Inflammatory macrophage treated with lipopolysaccharide for 1 hour (primary cell): ENCODE data around the gene PDE4D.
A peak's percentile ranks its signal among the peaks of the same experiment; 100 is the strongest.

Experiments used
- DNase-seq, 2 donors: peaks; one replicate each; pipeline ENCODE4 v3.0.0-alpha.2; 2020 to 2022

Gene PDE4D

DNA sequence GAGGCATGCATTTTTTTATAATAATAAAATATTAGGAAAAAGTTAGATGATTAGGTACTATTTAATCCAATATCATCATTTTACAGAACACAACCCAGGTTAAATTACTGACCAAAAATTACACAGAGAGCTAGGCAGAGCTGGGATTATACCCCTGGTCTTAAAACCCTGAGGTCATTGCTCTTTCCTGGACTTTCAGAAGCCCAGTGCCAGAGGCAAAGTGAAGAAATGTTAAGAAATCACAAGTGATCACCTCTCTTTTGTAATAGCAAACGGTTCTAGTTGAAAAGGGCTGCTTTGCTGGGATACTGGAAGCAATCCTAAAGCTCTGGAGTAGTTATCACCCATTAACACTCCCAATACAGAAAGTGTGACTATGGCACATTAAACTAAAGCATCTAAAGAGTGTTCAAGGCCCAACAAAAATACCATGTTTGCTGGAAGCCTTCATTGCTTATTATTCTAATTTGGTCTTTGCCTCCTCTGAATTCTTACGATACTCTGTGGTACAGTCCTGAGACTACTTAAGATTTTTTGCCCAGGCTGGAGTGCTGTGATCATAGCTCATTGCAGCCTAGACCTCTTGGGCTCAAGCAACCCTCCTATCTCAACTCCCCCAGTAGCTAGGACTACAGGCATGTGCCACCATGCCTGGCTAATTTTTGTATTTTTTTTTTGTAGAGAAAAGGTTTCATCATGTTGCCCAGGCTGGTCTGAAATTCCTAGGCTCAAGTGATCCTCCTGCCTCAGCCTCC is 734.7 kb downstream of the PDE4D start:
- no peak for DNase-seq

DNA sequence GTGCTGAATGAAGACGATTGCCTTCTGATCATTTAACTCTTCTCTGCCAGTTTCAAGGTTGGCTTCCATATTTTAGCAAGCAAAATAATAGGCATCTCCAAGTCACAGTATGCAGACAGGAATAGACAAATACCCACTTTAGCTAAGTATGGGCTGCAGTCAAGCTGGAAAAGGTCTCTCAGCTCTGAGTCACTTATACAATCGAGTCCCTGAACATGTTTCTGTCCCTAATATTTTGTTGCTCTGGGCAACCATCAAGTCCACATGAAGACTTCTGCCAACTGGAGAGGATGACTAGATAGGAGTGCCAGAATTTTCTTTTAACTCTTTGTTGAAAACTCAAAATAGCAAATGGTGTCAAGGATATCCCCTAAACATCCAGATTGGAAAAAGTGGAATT is 735.4 kb downstream of the PDE4D start:
- no peak for DNase-seq

DNA sequence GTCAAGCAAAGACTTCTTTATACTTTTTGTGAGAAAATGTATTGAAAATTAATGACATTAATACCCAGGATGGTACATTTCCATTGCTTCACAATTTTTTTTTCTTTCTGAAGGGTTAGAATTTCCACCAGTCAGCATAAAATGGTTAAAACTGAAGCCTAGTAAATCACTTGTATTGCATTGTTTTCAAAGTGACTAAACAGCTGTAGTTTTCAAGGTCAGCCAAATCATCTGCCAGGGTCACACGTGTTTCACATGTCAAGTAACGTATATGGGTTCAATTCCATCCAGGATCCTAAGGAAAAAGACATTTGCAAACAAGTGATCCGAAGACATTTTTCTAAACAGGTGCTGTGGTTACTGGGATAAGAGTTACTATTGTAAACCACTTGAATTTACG is 736.5 kb downstream of the PDE4D start:
- no peak for DNase-seq

DNA sequence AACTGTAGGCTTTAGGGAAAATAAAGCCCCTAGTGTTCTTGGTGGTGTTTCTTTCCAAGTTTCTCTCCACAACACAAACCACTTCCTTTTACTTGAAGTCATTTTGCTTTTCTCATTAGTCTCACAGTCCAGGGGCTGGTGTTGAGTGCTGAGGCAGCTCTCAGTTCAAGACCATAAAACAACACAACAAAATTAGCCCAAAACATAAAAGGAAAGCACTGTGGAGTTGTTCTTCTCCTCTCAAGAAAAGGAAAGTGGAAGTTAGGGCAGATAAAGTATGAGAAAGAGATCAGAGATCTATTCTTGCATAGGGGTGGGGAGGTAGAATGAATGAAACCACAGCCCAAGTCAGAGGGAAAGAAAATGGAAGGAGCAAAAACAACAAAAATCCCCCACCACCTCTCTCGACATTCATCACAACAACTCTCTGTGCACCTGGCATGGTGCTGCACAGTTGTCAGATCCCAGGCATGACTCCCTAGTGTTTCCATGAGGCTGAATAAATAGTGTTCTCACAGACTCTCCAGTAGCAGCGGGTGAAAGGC is 740.8 kb downstream of the PDE4D start:
- no peak for DNase-seq

- DNase-seq, result no peak
Observed at GRCh38 chr5:59151162-59151889, 742.2 kb downstream of the PDE4D start.

DNA sequence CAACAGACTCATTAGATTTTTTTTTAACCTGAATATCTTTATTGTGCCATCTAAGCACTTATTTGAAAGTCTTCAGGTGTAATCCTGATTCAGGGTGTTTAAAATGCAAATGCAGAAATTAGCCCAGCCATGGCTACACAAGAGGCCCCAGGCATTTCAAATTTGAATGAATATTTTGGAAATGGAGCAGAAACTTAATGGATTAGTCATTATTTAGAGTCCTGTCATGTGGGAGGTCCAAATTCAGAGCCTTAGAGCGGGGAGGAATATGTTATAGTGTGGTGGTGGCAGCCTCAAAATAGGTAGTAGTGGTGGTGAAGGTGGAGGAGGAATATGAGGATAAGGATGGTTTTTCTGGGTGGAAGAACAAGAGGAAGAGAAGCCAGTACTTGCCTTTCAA is 743.7 kb downstream of the PDE4D start:
- no peak for DNase-seq

GRCh38 chr5:59149271-59149670 is 744.3 kb downstream of the PDE4D start:
- no peak for DNase-seq

GRCh38 chr5:59146729-59147128 is 746.8 kb downstream of the PDE4D start:
- no peak for DNase-seq

GRCh38 chr5:59143926-59144333 is 749.6 kb downstream of the PDE4D start:
- DNase-seq, result no peak

DNA sequence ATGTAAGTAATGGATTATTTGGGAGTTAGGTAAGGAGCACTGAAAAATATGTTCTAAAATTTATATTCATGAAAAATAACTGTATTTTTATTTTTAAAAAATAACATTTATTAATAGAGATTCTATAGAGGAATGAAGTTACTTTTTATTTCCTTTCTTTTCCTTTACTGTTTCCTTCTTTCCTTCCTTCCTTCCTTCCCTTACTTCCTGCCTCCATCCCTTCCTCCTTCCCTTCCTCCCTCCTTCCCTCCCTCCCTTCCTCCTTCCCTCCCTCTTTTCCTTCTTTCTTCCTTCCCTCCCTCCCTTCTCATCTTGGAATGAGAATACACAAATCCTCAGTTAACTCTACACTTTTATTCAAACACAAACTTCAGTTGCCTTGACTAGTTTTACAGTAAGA is 750.6 kb downstream of the PDE4D start:
- no peak for DNase-seq

GRCh38 chr5:59142138-59142537 is 751.4 kb downstream of the PDE4D start:
- no peak for DNase-seq

DNA sequence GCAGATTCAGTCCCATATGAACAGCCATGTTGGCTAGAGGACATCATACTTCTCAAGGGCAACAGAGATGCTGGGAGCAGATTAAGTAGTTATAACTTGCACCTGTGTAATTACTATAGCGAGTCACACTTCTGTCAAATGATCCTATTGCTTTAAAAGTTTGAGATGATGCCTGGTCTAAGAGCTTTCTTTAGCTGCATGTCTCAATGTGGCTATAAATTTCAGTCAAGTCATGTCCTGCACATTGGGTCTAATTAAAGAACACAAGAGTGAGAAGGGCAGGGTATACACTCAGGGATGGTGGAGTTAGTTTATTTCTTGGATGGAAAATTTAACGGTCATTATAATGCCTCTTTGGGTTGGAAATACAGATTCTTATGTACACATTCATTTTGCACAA is 753.4 kb downstream of the PDE4D start:
- no peak for DNase-seq

DNA sequence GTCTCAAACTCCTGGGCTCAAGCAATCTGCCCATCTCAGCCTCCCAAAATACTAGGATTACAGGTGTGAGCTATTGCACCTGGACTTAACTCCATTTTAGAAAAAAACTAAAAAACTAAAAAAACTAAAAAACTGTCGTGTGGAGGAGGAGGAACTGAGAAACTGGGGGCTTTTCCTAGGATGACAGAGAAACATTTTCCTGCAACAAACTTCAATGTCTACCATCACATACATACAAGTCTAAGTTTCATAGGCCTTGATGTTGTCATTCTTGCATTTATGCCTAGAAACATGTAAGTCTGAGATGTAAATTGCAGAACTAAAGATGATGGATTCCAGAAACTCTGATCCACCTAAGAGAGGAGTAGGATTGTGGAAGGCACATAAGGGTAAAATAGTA is 753.8 kb downstream of the PDE4D start:
- no peak for DNase-seq

DNA sequence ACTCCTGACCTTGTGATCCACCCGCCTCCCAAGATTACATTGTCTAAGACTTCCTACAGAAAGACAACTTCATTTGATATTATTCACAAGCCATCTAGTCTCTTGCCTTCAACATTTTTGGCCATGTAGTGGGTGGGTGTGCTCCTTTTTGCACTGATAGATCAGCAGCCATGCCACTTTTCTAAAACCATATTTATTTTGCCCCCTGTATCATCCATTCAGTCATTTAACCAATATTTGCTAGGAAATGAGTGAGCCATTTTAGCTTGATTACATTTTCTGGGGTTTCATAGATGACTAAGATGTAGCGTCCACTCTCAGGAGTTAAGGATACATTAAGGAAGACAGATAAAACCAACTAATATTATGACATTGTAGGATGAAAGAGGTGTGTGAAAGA is 755.0 kb downstream of the PDE4D start:
- DNase-seq, result no peak

GRCh38 chr5:59137846-59138245 is 755.7 kb downstream of the PDE4D start:
- no peak for DNase-seq

- no peak for DNase-seq
Observed at GRCh38 chr5:59136549-59136948, 757.0 kb downstream of the PDE4D start.

- DNase-seq, result no peak
Observed at GRCh38 chr5:59134471-59135163, 758.9 kb downstream of the PDE4D start.

DNA sequence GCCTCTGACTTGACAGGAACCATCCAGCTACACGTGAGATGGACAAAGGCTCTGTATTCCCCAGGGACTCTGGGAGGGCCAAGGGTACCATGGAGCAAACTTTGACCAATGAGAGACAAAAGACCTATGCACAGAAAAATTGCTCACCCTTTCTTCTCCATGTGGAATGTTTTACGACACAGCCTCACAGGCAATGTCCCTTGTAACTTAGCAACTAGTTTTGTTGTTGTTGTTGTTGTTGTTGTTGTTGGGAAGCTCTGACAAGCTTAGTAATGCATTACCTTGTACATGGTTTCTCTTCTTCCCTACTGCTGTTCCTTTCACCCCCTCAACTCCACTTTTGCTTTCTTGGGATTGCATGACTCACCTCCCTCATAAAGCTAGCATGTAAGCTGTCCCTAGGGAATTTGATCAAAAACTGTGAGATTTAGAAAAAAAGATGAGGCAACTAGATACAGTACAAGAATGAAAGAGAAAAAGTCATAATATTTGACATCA is 759.7 kb downstream of the PDE4D start:
- no peak for DNase-seq

DNA sequence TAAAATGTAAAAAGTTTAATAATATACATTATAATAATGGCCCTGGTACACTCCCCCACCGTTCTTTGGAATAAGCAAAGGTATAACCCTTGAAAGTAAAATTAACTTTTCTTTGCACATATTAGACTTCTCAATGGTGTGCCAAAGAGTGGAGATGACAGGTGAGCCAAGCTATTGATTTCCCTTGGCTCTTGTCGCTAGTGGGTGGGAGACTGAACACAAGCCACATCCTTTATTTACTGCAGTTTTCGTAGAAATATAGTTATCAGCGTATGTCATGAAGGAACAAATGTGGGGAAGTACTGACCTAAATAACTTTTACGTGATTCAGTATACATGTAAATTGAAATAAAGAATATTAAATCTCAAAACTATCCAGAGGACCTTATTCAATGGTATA is 761.4 kb downstream of the PDE4D start:
- no peak for DNase-seq

GRCh38 chr5:59130431-59130830 is 763.1 kb downstream of the PDE4D start:
- peak; percentile 39 to 44 for DNase-seq

- DNase-seq, result no peak
Observed at GRCh38 chr5:59128646-59129290, 764.8 kb downstream of the PDE4D start.

DNA sequence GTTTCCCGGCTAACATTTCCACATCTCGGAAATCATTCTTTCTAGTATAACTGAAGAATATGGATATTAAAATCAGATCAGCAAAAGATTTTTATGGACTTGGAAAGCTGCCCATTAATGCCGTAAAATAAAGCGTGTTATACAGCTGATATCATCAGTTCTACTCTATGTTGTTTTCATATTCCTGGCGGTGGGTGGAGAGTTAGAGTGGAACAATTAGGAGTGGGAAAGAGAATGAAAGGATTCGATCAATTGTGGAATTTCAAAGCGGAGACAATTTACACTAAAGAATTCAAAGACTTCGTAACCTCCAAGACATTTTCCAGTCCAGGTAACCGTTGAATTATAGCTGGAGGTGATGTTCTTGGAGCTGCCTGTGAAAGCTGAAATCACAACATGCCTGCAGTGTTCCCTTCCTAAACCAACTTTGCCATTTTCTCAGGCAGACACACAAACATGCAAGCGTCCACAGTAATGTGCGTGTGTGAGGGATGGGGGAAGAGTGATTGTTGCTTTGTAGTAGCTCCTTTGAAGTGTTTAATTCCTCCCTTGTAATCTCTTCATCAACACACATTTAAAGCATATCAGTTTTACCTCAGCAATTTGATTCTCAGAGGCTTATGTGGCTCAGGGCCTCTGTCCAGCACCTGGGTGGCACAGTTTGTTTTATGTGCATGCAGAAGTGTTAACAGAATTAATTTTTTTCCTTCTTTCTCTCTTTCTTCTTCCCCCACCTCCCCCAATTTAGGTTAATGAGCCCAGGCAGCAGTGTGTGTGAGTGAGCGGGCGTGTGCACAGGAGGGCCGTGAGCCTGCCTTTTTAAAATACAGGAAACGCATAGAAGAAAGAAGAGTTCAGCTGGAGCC is 766.6 kb downstream of the PDE4D start:
- DNase-seq, result no peak
